Body of pancreas (tissue), 4 donors: ENCODE measurements around the gene KLHL36. TPM values are rescaled to one million over a fixed set of nuclear protein-coding genes. Genes with fewer than 3 reads are reported as not detected.

ENCODE experiments used
- ATAC-seq: fragments of 150-250 bp; one replicate; pipeline ENCODE4 v1.9.1; 2016
- DNase-seq, 4 donors: peaks; one replicate each; pipeline ENCODE4 v3.0.0-alpha.2; 2019
- H3K27ac ChIP-seq, 4 donors: fragments of 200-600 bp; sonication (generic); 1 replicate in 3 of 4; 2 replicates in 1 of 4; pipeline versions ENCODE4 v1.5.1 to v1.6.1; 2016 to 2019; ENCODE audit warnings: mild to moderate bottlenecking in 1 of 4, mixed read lengths in 1 of 4, moderate library complexity in 1 of 4
- H3K27me3 ChIP-seq, 2 donors: fragments of 200-600 bp; sonication (generic); one replicate each; pipeline ENCODE4 v1.6.0; 2016; ENCODE audit warnings: mild to moderate bottlenecking in 1 of 2
- H3K36me3 ChIP-seq, 2 donors: fragments of 200-600 bp; sonication (generic); replicated peaks in 1 of 2; 2 replicates each; pipeline ENCODE4 v1.5.1; 2016; ENCODE audit warnings: low read depth in 2 of 2; ENCODE audit not compliant: insufficient read depth in 1 of 2
- H3K4me1 ChIP-seq: fragments of 200-600 bp; sonication (generic); one replicate; pipeline ENCODE4 v1.6.0; 2016
- H3K4me3 ChIP-seq, 2 donors: fragments of 200-600 bp; sonication (generic); 1 replicate in 1 of 2; 2 replicates in 1 of 2; pipeline ENCODE4 v1.5.1; 2016 to 2019
- H3K9me3 ChIP-seq, 3 donors: fragments of 200-600 bp; sonication (generic); 1 replicate in 2 of 3; 2 replicates in 1 of 3; pipeline ENCODE4 v1.5.1; 2016
- CTCF ChIP-seq, 7 experiments: fragments of 450-650 bp in 4 of 7; fragments of 200-600 bp in 3 of 7; sonication (generic) in 3 of 7; IDR thresholded peaks; one replicate each; pipeline ENCODE4 v1.5.1; 2016 to 2019; ENCODE audit warnings: antibody characterized with exemption in 7 of 7
- POLR2A ChIP-seq, 3 donors: fragments of 450-650 bp; IDR thresholded peaks; one replicate each; pipeline ENCODE4 v1.6.1; 2016; ENCODE audit warnings: antibody characterized with exemption in 3 of 3, mild to moderate bottlenecking in 2 of 3
- WGBS, 2 donors: methylation state at CpG; one replicate each; pipeline ENCODE4 v1.1.5; 2017; 5-methylcytosine and 5-hydroxymethylcytosine counted together
- intact Hi-C: fragments of 100-400 bp; cut with DNase I; formaldehyde crosslinking; loops from one replicate; pipeline ENCODE4 v1.15.1; 2023
- total RNA-seq, 2 donors: library from RNA; depleted of rRNA; stranded (reverse); fragments of >200 nt; gene quantifications; one replicate each; pipeline ENCODE4 v1.1.0, GENCODE V29; 2016

The KLHL36 gene
- total RNA-seq, 2 donors from 2014 or later: 39.7 to 50.8 TPM

GRCh38 chr16:84675423-84675822 lies 27.1 kb downstream of the KLHL36 start:
- no peaks in the 10 kb centered on the region for H3K27me3 ChIP-seq
- H3K4me1 ChIP-seq: peaks cover 5% of the 10 kb centered on the region
- 85% methylated on average over 9 of the region's 9 CpGs for WGBS, 2 donors
- no peak overlapping the region for H3K27ac ChIP-seq
- intact Hi-C loops: no loop called here
- H3K36me3 ChIP-seq: no peaks in the 10 kb centered on the region
- H3K4me3 ChIP-seq: no peak overlapping the region
- TF ChIP-seq POLR2A (IDR thresholded peaks at IDR 0.05): no peak
- TF ChIP-seq CTCF (IDR thresholded peaks at IDR 0.05): no peak
- H3K9me3 ChIP-seq: no peaks in the 10 kb centered on the region
- ATAC-seq (no peak), DNase-seq (no peak)

GRCh38 chr16:84675884-84676283 lies 27.6 kb downstream of the KLHL36 start:
- DNase-seq (no peak), ATAC-seq (no peak)
- Histone ChIP-seq H3K27me3 (no peaks in the 10 kb centered on the region), H3K27ac (no peak overlapping the region), H3K9me3 (no peaks in the 10 kb centered on the region), H3K36me3 (no peaks in the 10 kb centered on the region), H3K4me3 (no peak overlapping the region), H3K4me1 (peaks cover 5% of the 10 kb centered on the region)
- intact Hi-C loops: no loop called here
- TF ChIP-seq POLR2A (IDR thresholded peaks at IDR 0.05) (no peak), CTCF (IDR thresholded peaks at IDR 0.05) (no peak)
- WGBS, 2 donors: 73 to 86% methylated on average over 2 of the region's 2 CpGs

- DNase-seq (no peak), ATAC-seq (no peak)
- intact Hi-C loops: no loop called here
- Histone ChIP-seq H3K4me3 (no peak overlapping the region), H3K27me3 (no peaks in the 10 kb centered on the region), H3K9me3 (no peaks in the 10 kb centered on the region), H3K27ac (no peak overlapping the region), H3K4me1 (peaks cover 5% of the 10 kb centered on the region), H3K36me3 (no peaks in the 10 kb centered on the region)
- no peak for TF ChIP-seq CTCF (IDR thresholded peaks at IDR 0.05)
- no peak for TF ChIP-seq POLR2A (IDR thresholded peaks at IDR 0.05)
- 57 to 62% methylated on average over 12 to 14 of the region's 14 CpGs for WGBS, 2 donors
Observed at GRCh38 chr16:84677017-84677803, 28.9 kb downstream of the KLHL36 start.

- Histone ChIP-seq H3K36me3 (no peaks in the 10 kb centered on the region), H3K4me1 (no peaks in the 10 kb centered on the region), H3K9me3 (no peaks in the 10 kb centered on the region), H3K27me3 (no peaks in the 10 kb centered on the region), H3K4me3 (no peak overlapping the region), H3K27ac (no peak overlapping the region)
- ATAC-seq (no peak), DNase-seq (no peak)
- TF ChIP-seq CTCF (IDR thresholded peaks at IDR 0.05) (no peak), POLR2A (IDR thresholded peaks at IDR 0.05) (no peak)
- intact Hi-C loops: no loop called here
- WGBS, 2 donors: 53 to 68% methylated on average over 10 of the region's 10 CpGs
Observed at GRCh38 chr16:84677849-84678248, 29.5 kb downstream of the KLHL36 start.

GRCh38 chr16:84678541-84678940 lies 30.2 kb downstream of the KLHL36 start:
- intact Hi-C loops: no loop called here
- DNase-seq: no peak
- H3K27ac ChIP-seq: no peak overlapping the region
- no peaks in the 10 kb centered on the region for H3K27me3 ChIP-seq
- no peak for TF ChIP-seq CTCF (IDR thresholded peaks at IDR 0.05)
- TF ChIP-seq POLR2A (IDR thresholded peaks at IDR 0.05): no peak
- H3K36me3 ChIP-seq: no peaks in the 10 kb centered on the region
- WGBS, 2 donors: 82 to 89% methylated on average over 8 to 9 of the region's 9 CpGs
- no peak for ATAC-seq
- no peak overlapping the region for H3K4me3 ChIP-seq
- no peaks in the 10 kb centered on the region for H3K9me3 ChIP-seq
- H3K4me1 ChIP-seq: no peaks in the 10 kb centered on the region
